GM18502 (cell line): Measurements from ENCODE around the gene RNF7.
"Not testable (repeated sequence)": the region's sequence is repeated elsewhere in the genome, so short reads cannot be mapped to it uniquely, and the experiment has no call there.

ENCODE experiments used
- ATAC-seq: cut with Tn5 transposase; IDR thresholded peaks from one replicate; pipeline ENCODE4 v1.9.1; 2021; ENCODE audit warnings: mild to moderate bottlenecking; ENCODE audit not compliant: unreplicated experiment, poor library complexity

The RNF7 gene

DNA sequence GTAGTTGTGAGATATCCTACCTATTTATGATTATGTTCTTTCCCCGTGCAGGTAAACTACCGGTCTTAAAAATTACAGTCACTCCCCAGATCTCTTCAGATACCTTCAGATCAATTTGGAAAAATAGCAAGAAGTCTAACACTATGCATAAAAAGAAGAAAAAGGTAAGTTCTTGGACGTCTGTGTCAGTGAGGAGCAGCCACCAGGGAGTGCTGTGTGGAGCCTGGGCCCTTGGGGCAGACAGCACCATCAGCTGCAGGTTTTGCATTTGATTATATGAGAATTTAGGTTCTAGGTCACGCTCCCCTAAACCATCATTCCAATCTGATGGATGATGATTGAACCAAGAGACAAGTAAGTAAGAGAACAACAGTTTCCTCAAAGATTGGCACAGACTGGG is 8.9 kb upstream of the RNF7 start:
- ATAC-seq: no peak

DNA sequence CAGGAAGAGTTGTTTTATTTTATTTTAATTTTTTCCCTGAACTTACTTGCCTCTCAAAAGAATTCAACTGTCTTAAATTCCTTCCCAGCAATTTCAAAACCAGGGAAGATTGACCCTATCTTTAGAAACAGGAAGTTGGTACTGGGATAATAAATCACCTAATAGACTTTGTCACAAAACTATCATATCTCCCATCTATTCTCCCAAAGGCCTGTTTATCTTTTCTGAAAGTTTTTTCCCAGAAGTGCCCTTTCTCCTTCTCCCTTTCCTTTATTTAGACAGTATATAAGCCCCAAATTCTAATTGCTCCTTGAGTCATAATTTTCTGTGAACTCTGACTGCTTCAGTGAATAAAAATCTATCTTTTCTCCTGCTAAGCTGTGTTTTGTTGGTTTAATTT is 2.9 kb upstream of the RNF7 start:
- no peak for ATAC-seq

DNA sequence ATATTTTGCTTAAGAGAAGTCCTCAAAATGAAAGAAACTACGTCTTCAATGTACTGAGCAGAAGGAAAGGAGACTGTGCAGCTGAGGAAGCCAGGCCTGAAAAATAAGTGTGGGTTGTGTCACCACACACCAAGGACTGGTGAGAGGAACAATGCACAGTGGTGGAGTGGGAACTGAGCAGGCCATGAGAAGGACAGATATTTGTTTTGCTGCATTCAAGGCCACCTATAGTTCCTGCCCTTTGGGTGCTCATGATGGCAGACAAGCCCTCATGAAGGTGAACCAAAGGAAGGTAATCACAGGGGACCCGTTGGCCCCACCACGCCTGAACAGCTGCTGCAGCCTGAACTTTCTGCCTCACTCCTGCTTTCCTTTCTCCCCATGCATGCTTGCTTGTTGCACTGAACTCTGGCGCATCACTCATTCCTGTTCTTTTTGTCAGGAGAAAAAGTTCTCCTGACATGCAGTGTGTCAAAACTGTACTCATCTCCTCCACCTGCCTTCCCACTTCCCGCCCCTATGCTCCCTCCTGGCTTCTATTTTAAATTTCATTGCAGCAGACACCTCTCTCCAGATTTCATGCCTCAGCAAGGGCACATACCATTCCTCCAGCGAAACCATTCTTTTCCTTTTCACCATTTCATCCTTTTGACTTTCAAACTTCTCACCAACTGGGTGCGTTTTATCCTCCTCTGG is 2.2 kb upstream of the RNF7 start:
- ATAC-seq: no peak

DNA sequence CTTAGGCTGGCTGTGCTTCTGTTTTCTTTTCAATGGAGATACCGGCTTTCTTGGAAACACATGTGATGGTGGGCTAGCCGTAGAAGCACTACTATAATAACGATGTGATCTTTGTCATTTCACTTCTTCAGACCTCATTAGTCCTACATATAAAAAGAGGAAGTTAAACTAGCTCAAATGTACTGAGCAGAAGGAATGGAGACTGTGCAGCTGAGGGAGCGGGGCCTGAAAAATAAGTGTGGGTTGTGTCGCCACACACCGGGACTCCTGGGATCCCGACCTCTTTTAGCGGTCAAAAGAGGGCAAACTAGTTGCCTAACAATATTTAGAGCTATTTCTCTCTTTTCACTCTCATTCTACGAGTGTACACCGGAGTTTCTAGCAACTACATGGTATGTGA is 1.0 kb upstream of the RNF7 start:
- no peak for ATAC-seq

DNA sequence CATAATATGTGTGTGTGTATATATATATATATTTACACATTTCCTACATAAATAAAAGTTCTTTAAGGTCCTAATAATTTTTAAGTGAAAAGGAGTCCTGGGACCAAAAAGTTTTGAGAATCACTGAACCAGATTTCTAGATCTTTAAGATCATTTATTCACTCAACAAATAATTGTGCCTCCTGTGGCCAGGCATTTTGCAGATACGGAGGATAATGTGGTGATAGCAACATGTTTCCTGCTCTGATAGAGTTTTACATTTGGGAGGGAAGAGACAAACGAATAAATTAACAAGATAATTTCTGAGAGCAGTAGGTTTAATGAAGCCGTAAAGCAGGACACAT is 448 bp upstream of the RNF7 start:
- no peak for ATAC-seq

DNA sequence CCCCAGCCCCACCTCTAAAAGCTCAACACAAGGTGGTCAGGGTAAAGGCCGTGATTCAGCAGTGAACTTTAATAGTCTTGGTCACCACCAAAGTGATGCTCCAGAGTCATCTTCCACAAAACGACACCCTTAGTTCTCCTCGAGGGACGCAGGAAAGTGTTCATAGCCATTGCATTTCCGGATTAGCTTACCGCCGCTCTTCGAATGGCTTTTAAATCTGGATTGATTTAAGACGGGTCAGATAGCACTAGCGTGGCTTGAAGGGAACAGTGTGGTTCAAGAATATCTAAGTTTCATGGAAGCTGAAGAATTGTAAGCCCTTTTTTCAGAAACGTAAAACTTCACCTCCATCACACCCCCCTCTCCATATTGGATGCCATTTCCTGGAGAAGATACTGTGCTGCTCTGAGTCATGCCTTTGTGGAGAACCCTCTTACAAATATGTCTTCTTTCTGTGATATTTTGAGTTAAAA is 829 bp downstream of the RNF7 start:
- ATAC-seq: no peak

DNA sequence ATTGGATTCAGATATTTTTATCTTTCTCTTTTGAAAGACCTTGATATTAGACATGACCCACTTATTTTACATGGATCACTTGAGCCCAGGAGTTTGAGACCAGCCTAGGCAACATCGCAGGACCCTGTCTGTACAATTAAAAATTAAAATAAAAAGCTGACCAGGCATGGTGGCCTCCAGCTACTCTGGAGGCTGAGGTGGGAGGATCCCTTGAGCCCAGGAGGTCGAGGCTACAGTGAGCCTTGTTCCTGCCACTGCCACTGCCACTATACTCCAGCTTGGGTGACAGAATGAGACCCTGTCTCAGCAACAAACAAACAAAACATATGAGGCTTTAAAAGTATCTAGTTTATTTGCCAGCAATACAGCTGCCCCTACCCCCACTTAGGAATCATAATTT is 1.6 kb downstream of the RNF7 start:
- no peak for ATAC-seq

DNA sequence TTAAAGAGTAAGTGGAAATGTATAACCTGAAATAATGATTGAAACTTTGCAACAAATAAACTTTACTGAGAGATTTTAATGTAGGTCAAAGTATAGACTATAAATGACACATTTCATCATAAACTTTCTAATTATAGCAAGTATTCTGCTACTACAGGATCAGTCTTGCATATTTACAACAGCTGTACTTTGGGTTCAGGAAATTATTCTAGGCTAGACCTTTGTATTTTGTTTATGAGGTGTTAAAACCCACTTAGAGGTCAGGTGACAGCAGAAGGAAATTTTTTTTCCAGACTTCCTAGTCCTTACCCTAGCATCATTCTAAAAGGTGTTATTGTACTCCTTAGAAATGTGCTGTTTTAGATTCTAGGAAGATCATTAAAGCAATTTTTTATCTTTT is 2.3 kb downstream of the RNF7 start:
- no peak for ATAC-seq

DNA sequence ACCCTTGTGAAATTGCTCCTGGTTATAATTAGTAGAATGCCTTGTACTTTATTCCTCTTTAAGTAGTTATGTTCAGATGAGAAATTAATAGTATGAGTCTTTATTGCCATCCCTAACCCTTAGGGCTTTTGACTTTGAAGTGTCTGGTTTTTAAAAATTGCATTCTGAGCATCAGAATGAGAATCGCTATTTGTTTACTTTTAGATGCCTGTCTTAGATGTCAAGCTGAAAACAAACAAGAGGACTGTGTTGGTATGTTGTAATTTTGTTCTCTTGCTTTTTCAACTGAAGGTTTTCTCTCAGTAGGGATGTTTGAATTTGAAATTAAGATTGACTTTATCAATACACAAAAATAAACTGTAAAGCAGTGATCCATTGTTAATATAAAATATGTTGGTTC is 5.2 kb downstream of the RNF7 start:
- ATAC-seq: no peak

DNA sequence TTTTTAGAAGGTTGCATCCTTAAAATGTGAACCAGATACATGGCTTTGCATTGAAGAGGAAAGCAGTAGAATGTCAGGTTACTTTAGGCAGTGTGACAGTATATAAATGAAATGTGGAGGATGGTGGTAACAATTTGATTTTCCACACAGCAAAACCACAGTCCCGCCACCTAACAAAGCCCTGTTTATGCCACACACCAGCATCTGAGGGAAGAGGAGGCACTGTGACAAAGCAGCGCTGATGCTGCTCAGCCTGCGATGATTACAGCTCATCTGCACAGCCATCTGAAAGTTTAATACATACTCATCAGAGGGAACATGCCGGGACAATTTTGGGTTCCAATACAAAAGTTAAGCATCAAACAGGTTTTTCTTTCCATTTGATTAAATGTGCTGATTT is 8.9 kb downstream of the RNF7 start:
- ATAC-seq: no peak

DNA sequence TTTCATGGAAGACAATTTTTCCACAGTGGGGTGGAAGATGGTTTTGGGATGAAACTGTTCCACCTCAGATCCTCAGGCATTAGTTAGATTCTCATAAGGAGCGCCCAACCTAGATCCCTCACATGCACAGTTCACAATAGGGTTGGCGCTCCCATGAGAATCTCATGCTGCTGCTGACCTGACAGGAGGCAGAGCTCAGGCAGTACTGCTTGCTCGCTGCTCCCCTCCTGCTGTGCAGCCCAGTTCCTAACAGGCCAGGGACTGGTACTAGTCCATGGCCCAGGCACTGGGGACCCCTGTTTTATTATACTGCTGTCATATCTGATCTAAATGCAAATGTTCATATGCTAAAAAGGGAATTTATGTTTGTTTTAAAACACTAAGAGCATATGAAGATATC is 15.3 kb downstream of the RNF7 start:
- ATAC-seq: no peak

DNA sequence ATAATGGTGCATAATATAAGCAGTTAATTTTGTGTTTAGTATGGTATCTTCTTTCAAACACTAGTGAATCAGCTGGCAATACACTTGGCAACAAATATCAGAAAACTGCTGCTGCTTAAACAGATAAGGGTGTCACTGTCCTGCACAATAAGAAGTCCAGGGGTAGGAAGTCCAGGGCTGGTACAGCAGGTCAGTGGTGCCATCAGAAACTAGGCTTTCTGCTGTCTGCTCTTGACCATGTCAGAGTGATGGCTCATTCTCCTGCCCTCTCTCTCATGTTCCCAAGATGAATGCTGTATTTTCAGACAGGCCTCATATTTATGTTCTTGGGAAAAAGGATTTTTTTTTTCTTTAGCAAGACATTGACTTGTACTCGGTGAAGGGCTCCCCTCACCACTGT is 15.9 kb downstream of the RNF7 start:
- no peak for ATAC-seq

DNA sequence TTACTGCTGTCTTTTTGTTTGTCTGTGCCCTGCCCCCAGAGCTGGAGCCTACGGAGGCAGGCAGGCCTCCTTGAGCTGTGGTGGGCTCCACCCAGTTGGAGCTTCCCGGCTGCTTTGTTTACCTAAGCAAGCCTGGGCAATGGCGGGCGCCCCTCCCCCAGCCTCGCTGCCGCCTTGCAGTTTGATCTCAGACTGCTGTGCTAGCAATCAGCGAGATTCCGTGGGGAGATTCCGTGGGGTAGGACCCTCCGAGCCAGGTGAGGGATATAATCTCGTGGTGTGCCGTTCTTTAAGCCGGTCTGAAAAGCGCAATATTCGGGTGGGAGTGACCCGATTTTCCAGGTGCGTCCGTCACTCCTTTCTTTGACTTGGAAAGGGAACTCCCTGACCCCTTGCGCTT is 24.5 kb downstream of the RNF7 start:
- ATAC-seq: not testable (repeated sequence)

DNA sequence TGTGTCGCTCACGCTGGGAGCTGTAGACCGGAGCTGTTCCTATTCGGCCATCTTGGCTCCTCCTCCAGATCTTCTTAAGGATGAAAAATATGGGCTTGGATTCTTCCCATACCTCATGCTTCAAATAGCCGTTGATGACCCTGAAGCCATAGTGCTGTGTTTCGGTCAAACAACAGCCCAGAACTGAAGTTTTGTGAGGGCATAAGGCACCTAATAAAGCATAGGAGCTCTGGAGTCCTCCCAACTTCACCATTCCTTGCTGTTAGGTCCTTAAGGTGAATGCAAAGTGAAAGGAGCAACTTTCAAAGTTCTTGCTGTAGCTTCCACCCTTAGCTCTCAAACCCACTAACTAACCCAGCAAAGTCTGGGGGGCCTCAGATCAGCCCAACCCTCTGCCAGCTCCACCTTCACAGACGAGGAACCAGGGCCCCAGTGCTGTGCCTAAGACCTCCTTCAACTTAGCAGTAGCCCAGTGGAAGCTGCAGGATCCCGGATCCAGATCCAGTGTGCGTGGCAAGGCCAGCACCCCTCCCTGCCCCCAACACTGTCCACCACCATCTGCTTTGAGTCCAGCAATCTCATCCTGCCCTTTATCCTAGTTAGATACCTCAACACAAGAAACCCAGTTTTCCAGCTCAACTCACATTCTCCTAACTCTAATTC is 25.1 kb downstream of the RNF7 start, which contains the start of gene GRK7:
GRK7 (plus strand) TSS at position 321 of the 663 bp plus-strand sequence. CDS start 14,877 bp downstream, outside the sequence.
- no peak for ATAC-seq

DNA sequence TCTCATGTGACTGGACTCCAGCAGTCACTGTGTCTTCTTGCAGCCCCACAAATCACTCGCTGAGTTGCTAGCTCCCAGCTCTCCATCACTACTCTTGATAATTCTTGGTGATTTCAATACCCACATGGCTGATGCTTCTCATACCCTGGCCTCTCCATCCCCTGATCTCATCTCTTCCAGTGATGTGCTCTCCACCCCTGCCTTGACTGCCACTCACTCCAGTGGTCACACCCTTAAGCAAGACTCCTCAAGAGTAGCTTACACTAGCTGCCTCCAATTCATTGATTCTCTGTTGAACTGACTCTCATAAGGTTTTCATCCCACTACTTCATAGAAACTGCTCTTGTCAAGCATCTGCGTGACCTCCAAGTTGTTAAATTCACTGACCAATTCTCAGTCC is 25.9 kb downstream of the RNF7 start:
- ATAC-seq: no peak

DNA sequence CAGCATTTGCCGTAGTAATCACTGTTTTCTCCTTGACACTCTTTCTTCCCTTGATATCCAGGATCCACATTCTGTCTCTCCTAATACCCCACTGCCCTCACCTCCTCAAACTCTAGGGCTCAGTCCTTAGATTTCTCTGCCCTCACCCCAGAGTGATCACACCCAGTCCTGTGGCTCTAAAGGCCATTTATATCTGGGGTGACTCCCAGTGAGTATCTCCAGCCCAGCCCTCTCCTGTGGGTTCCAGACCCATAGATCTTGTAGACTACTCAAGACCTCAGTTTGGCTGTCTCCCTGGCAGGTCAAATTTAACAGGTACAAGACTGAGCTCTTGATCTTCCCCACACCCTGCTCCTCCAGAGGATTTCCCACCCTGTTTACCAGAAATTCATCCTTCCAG is 26.4 kb downstream of the RNF7 start:
- ATAC-seq: no peak

DNA sequence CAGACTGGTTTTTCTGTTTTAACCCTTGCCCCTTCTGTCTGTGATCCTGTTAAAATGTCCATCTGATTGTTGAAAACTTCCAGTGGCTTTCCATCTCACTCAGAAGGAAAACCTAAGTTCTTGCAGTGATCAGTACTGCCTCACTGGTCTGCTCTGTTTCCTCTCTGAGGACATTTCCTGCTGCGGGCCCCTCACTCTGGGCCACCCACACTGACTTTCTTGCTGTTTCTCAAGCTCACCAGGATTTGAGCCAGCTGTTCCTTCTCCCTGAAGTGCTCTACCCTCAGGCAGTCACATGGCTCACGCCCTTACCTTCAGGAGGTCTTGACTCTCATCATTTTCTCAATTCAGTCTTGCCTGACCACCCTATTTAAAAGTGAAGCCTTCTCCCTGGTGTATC is 26.9 kb downstream of the RNF7 start:
- no peak for ATAC-seq

DNA sequence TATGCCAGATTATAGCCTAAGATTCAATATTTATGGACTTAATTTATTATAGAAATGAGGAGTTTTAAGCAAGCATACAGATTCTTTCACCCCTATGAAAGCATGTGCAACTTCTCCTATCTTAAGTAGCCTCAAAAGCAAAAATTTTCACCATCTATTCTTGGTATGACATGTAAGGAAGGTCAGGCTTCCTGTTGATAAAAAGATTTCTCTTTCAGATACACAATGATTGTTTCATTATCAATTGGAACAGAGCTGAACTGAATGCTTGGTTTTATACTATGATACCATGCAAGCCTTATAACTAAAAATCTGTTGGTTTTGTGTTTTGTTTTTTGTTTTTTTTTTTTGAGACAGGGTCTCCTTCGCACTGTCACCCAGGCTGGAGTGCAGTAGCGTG is 29.0 kb downstream of the RNF7 start:
- no peak for ATAC-seq

DNA sequence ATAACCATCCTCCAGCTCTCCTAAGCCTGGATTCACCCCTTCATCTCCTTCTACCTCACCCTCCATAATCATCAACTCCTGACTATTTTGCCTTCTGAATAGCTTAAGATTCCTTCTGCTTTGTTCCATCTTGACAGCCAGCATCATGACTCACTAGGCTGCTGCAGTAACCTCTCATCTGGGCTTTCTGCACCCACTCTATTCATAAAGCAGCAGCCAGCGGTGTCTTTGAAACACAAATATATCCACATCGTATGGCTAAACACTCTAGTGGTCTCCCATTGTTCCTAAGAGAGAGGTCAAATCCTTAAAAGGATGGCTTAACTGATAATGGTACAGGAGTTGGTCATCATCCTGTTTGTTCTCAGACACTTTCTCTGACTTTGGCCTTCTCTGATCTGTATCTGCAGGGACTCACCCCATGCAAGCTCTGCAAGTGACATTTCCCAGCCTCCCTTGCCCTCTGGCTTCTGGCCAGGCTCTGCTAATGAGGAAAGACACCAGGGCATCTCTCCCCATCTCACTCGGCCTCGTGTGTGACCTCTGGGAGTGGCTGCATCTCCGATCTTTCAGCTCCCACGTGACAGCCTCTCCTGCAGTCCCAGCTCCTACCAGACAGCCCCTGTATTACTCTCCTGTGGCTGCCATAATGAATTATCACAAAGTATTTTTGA is 31.3 kb downstream of the RNF7 start:
- ATAC-seq: no peak

DNA sequence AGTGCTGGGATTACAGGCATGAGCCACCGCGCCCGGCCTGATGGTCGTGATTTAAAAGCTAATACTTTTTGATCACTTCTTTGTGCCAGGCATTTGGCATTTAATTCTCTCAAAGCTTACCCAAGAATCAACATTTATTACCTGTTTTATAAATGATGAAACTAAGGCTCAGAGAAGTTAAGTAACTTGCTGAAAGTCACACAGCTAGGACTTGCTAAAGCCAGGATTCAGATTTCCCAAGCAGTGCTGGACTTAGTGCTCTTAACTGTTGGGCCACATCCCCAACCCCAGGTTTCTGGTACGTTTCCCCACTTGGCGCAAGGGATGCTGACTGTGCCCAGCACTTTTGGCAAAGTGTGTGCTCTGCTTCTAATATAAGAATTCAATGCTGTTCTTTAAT is 35.6 kb downstream of the RNF7 start:
- ATAC-seq: no peak

DNA sequence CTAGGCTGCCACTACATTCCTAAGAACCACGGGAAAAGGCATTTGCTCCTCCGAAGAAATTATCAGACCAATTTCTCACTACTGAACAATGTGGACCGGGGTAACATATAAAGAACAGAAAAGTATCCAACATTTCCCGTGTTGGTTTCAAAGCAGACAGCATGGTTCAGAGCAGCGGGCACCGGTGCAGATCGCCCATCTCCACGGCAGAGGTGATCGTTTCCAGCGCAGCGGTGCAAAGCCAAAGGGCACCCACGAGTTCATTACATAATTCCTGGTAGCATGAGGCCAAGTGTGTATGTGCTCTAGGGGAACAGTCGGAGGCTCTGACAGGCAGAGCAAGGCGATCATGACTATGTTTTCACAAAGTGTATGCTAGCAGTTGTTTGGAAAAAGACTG is 38.3 kb downstream of the RNF7 start:
- ATAC-seq: no peak

DNA sequence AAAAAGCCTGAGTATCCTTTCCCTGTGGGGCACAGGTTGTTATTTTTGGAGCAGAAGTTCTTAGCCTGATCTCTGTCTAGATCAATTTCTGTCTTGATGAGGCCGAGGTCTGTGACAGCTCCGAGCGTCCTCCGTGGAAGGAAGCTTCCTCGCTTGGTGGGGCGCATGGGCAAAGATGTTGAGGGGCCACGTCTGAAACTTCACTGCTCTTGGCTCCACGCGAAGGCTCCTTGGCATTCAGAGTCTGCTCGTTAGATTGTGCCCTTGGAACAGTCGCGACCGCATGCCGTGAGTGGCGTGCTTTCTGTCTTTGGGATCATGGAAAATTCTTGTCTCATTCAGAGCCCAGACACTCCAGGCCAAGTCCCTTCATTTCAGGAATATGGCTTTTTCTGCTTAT is 38.8 kb downstream of the RNF7 start:
- no peak for ATAC-seq
